Peyer's patch (tissue), 4 donors: ENCODE results near the gene OXLD1. TPM values are rescaled to one million over a fixed set of nuclear protein-coding genes. Genes with fewer than 3 reads are reported as not detected.

Experiments used
- DNase-seq, 3 donors: peaks; one replicate each; pipeline ENCODE4 v3.0.0-alpha.2; 2017 to 2019
- H3K27ac ChIP-seq, 4 donors: fragments of 200-600 bp; sonication (generic); one replicate each; pipeline ENCODE4 v1.5.1; 2016 to 2019
- H3K27me3 ChIP-seq, 2 donors: fragments of 200-600 bp; sonication (generic); one replicate each; pipeline ENCODE4 v1.5.1; 2019
- H3K36me3 ChIP-seq, 3 donors: fragments of 200-600 bp; sonication (generic); one replicate each; pipeline ENCODE4 v1.5.1; 2016 to 2019
- H3K4me1 ChIP-seq, 4 donors: fragments of 200-600 bp; sonication (generic); one replicate each; pipeline ENCODE4 v1.5.1; 2016 to 2019
- H3K4me3 ChIP-seq, 4 donors: fragments of 200-600 bp; sonication (generic); 1 replicate in 3 of 4; 2 replicates in 1 of 4; pipeline ENCODE4 v1.5.1; 2016 to 2019; ENCODE audit warnings: mild to moderate bottlenecking in 1 of 4
- H3K9me3 ChIP-seq, 4 donors: fragments of 200-600 bp; sonication (generic); one replicate each; pipeline ENCODE4 v1.5.1; 2016 to 2019; ENCODE audit warnings: mild to moderate bottlenecking in 1 of 4
- POLR2A ChIP-seq, 2 donors: fragments of 450-650 bp; IDR thresholded peaks; one replicate each; pipeline ENCODE4 v1.5.1; 2017; ENCODE audit warnings: antibody characterized with exemption in 2 of 2, mild to moderate bottlenecking in 2 of 2, moderate library complexity in 2 of 2
- total RNA-seq, 4 donors: library from RNA; depleted of rRNA; stranded (reverse); fragments of >200 nt; gene quantifications; one replicate each; pipeline ENCODE4 v1.1.0, GENCODE V29; 2016
- TF ChIP-seq, protein P1 (sequence below), 6 experiments: fragments of 450-650 bp in 4 of 6; fragments of 200-600 bp in 2 of 6; sonication (generic) in 1 of 6; IDR thresholded peaks; one replicate each; pipeline ENCODE4 v1.5.1; 2017 to 2019; ENCODE audit warnings: antibody characterized with exemption in 6 of 6, mild to moderate bottlenecking in 3 of 6, moderate library complexity in 1 of 6

Gene OXLD1
- total RNA-seq, 4 donors from 2014 or later = 1.7 to 55.4 (median 41.9) TPM

DNA sequence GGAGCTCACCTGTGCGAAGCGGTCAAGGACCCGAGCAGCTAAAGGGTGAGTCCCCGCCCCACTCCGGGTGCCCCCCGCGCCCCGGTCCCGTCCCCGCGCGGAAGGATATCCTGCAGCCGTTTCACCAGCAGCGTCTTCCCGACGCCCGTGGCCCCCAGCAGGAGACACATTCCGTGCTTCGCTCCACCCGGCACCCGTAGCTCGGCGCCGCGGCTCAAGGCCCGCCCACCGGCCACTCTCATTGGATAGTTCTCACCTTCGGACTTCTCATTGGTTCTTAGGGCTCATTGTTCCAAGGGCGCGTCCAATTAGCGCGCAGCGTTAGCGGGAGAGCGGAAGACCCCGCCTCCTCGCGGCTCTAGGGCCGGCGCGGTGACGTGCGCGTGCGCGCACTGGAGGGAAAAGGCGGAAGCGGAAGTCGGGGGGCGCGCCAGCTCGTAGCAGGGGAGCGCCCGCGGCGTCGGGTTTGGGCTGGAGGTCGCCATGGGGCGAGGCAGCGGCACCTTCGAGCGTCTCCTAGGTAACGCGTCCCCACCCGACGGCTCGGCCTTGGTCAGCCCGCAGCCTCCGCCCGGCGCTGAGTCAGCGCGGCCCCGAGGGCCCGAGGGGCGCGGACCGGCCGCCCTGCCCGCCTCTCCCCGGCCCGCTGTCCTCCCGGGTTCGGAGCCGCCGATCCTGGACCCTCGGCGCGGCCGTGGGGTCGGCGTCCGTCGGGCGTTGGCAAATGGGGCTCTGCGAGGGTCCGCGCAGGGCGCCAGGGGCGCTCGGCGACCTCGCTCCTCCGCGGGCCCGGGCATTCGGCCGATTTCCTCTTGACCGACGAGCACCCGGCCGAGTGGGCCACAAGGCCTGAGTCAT lies 17.4 kb upstream of the OXLD1 start, which contains the start of the genes ARL16 and HGS:
Gene ARL16 (minus strand): TSS at position 214 of the 858 bp plus-strand sequence. CDS start 44 bp downstream, at position 170.
Gene HGS (plus strand): TSS at position 428 of the 858 bp plus-strand sequence. CDS start 56 bp downstream, at position 484.
- H3K27me3 ChIP-seq = no peaks in the 10 kb centered on the region
- peak within 1 kb of the TSS; percentile 88 to 89 (median 88) for H3K27ac ChIP-seq
- peaks cover 0 to 26% (median 20%) of the 10 kb centered on the region in 4 donors for H3K4me1 ChIP-seq
- peak; percentile 57 to 61 for TF ChIP-seq POLR2A (IDR thresholded peaks at IDR 0.05)
- TF ChIP-seq, protein P1, sequence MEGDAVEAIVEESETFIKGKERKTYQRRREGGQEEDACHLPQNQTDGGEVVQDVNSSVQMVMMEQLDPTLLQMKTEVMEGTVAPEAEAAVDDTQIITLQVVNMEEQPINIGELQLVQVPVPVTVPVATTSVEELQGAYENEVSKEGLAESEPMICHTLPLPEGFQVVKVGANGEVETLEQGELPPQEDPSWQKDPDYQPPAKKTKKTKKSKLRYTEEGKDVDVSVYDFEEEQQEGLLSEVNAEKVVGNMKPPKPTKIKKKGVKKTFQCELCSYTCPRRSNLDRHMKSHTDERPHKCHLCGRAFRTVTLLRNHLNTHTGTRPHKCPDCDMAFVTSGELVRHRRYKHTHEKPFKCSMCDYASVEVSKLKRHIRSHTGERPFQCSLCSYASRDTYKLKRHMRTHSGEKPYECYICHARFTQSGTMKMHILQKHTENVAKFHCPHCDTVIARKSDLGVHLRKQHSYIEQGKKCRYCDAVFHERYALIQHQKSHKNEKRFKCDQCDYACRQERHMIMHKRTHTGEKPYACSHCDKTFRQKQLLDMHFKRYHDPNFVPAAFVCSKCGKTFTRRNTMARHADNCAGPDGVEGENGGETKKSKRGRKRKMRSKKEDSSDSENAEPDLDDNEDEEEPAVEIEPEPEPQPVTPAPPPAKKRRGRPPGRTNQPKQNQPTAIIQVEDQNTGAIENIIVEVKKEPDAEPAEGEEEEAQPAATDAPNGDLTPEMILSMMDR (IDR thresholded peaks at IDR 0.05) = no peak
- peak within 1 kb of the TSS; percentile 90 to 99 (median 97) for H3K4me3 ChIP-seq
- H3K9me3 ChIP-seq = no peaks in the 10 kb centered on the region
- peak; percentile 96 to 99 (median 98) for DNase-seq
- H3K36me3 ChIP-seq = peaks cover 0 to 40% (median 0%) of the 10 kb centered on the region in 3 donors

DNA sequence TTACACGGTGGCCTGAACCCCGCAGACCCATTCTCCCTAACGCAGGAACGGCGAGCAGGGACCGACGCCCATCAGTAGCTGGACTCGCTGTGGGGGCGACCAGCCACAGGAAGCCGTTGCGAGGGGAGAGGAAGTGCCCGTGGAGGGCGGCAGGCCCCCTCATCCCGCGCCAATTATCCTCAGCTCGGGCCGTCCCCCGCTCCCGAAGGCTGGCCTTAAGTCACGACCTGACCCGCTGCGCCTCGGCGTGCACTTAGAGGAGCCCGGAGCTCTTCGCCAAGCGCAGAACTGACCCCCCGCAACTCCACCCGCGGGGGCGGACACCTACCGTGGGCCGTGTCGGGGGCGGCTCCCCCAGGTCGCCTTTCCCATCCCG lies 16.8 kb upstream of the OXLD1 start:
- H3K4me3 ChIP-seq = peak overlapping the region; percentile 90 to 99 (median 97)
- H3K36me3 ChIP-seq = peaks cover 0 to 33% (median 0%) of the 10 kb centered on the region in 3 donors
- no peaks in the 10 kb centered on the region for H3K9me3 ChIP-seq
- no peak for DNase-seq
- H3K27me3 ChIP-seq = no peaks in the 10 kb centered on the region
- H3K4me1 ChIP-seq = peaks cover 0 to 26% (median 20%) of the 10 kb centered on the region in 4 donors
- no peak for TF ChIP-seq POLR2A (IDR thresholded peaks at IDR 0.05)
- H3K27ac ChIP-seq = peak overlapping the region; percentile 80 to 89 (median 88)

DNA sequence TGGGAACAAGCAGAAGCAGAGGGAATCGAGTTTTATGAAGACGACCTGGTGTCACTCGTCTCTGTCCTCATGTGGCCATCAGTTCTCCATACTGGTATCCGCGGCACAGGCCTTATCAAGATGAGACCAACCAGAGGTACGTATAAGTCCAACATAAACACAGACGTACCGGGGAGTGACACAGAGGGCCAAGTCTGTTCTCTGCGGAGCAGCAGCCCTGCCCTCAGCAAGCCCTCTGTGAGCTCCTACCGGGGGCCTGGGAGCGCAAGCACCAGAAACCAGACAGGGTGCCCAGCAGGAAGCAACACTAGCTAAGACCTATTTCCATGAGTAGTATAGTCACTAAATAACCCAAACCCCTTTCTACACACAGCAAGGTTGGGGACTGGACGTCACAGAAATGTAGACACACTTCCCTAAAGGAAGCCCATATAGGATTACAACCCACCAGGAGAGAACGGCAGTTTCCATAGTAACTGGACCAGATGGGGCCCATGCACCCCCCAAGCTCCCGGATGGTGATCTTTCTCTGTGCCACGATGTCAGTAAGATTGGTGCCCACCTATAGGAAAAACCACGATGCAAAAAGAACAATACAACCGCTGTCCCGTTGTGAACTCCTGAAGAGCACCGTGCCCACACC lies 16.3 kb upstream of the OXLD1 start:
- peak in 1 of 3 donors; percentile 37 for DNase-seq
- Histone ChIP-seq H3K4me3 (peak overlapping the region; percentile 90 to 99 (median 97)), H3K9me3 (no peaks in the 10 kb centered on the region), H3K4me1 (peaks cover 0 to 26% (median 20%) of the 10 kb centered on the region in 4 donors), H3K36me3 (peaks cover 0 to 28% (median 0%) of the 10 kb centered on the region in 3 donors), H3K27me3 (no peaks in the 10 kb centered on the region), H3K27ac (peak overlapping the region; percentile 80 to 89 (median 88))
- no peak for TF ChIP-seq POLR2A (IDR thresholded peaks at IDR 0.05)
- TF ChIP-seq, protein P1 (IDR thresholded peaks at IDR 0.05) = no peak

DNA sequence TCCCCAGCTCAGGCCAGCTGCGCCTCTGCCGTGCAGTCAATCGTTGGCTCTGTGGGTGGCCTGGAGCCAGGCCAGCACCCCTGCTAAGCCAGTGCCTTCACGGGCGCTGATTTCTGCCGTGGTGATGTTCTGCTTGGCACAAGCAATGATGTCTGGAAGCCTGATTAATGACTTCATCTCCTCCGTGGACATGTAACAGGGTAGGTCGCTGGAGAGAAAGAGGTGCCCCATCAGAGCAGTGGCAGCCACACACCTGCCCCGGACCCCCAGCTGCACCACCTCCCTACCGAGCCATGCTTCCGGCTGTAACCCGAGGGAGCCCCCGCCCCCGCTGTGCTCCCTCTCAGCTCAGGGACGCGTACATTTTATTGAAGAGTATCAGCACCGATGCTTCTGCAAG lies 15.3 kb upstream of the OXLD1 start:
- Histone ChIP-seq H3K27ac (no peak overlapping the region), H3K4me3 (no peak overlapping the region), H3K9me3 (no peaks in the 10 kb centered on the region), H3K4me1 (peaks cover 0 to 26% (median 20%) of the 10 kb centered on the region in 4 donors), H3K36me3 (peaks cover 0 to 18% (median 0%) of the 10 kb centered on the region in 3 donors), H3K27me3 (no peaks in the 10 kb centered on the region)
- TF ChIP-seq, protein P1 (IDR thresholded peaks at IDR 0.05) = no peak
- no peak for TF ChIP-seq POLR2A (IDR thresholded peaks at IDR 0.05)
- DNase-seq = peak in 1 of 3 donors; percentile 44

DNA sequence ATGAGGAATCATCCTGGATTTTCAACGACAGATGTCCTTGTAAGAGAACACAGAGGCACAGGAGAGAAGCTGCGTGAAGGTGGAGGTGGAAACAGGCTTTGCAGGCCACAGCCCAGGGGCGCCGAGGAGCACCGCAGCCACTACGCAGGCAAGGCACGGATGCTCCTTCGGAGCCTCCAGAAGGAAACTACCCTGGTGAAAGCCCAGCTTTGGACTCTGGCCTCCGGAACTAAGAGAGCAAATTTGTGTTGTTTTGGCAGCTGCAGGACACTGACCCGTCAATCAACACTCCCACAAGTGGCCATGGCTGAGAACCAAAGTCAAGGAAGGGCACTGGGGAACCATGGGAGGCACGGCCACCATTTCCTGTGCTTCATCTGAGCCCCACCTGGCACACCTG lies 13.7 kb upstream of the OXLD1 start:
- Histone ChIP-seq H3K27me3 (no peaks in the 10 kb centered on the region), H3K9me3 (no peaks in the 10 kb centered on the region), H3K4me1 (peaks cover 0 to 18% (median 13%) of the 10 kb centered on the region in 4 donors), H3K4me3 (no peak overlapping the region), H3K36me3 (peaks cover 0 to 7% (median 0%) of the 10 kb centered on the region in 3 donors), H3K27ac (no peak overlapping the region)
- peak in 1 of 3 donors; percentile 45 for DNase-seq
- no peak for TF ChIP-seq POLR2A (IDR thresholded peaks at IDR 0.05)
- TF ChIP-seq, protein P1 (IDR thresholded peaks at IDR 0.05) = no peak
